ENCODE data around the gene PRH1. TPM values are rescaled to one million over a fixed set of nuclear protein-coding genes. Genes with fewer than 3 reads are reported as not detected.

The PRH1 gene
- total RNA-seq (10 to 100 TPM; 10.4 to 77.6 (median 24.1) TPM), polyA plus RNA-seq (1 to 10 TPM; 1.5 to 2.6 (median 2.1) TPM)
- long read RNA-seq, donor 1 = 0 reads
- long read RNA-seq, donor 2, partial matches to known transcripts = 7 of 8 reads
- long read RNA-seq, donor 2, other reads (novel, unspliced or antisense) = 0 of 8 reads
- long read RNA-seq, donor 3 = 0 reads
- long read RNA-seq, donor 4 = 0 reads
- long read RNA-seq, donor 5 = 0 reads
- long read RNA-seq, donor 6 = 0 reads
- long read RNA-seq, donor 7, partial matches to known transcripts = 0 of 1 reads
- long read RNA-seq, donor 7, other reads (novel, unspliced or antisense) = 0 of 1 reads
- long read RNA-seq, donor 8 = 0 reads
- long read RNA-seq, donor 9 = 0 reads
- long read RNA-seq, donor 10 = 0 reads

- DNase-seq = no peak
- H3K4me3 ChIP-seq = no peak within 1 kb of the TSS
These were observed at the start of gene PRH1 for GRCh38 chr12:10884086-10884725. Gene PRH1, minus strand, starts transcription at chr12:10884255. Its CDS starts 38 bp downstream, at chr12:10884217.

GRCh38 chr12:10928746-10929286, 44.8 kb upstream of the PRH1 start, which contains the start of gene PRH2:
Gene PRH2, plus strand, starts transcription at chr12:10929236. Its CDS starts 38 bp downstream, at chr12:10929274.
- intact Hi-C loops (cut with DNase I; ENCODE audit: low total_unique reads) = no loop called here
- no peak for DNase-seq
- Histone ChIP-seq H3K27ac (no peak within 1 kb of the TSS), H3K27me3 (no peaks in the 10 kb centered on the region), H3K4me1 (no peaks in the 10 kb centered on the region), H3K9me3 (no peaks in the 10 kb centered on the region), H3K36me3 (no peaks in the 10 kb centered on the region), H3K4me3 (no peak within 1 kb of the TSS)
- WGBS, 5 donors = 92 to 98% (median 98%) methylated on average over 5 of the region's 5 CpGs
- no peak for TF ChIP-seq CTCF (IDR thresholded peaks at IDR 0.05)
- TF ChIP-seq POLR2A (IDR thresholded peaks at IDR 0.05) = no peak
- TF ChIP-seq EP300 (IDR thresholded peaks at IDR 0.05) = no peak
- TF ChIP-seq POLR2AphosphoS5 (IDR thresholded peaks at IDR 0.05) = no peak

More at GRCh38 chr12:10884086-10884725, at the start of gene PRH1:
- no peaks in the 10 kb centered on the region for H3K27me3 ChIP-seq
- no peaks in the 10 kb centered on the region for H3K9me3 ChIP-seq
- TF ChIP-seq POLR2A (IDR thresholded peaks at IDR 0.05) = no peak
- TF ChIP-seq POLR2AphosphoS5 (IDR thresholded peaks at IDR 0.05) = no peak
- no peak within 1 kb of the TSS for H3K27ac ChIP-seq
- intact Hi-C loops (cut with DNase I; ENCODE audit: low total_unique reads) = no loop called here
- peaks cover 0 to 10% (median 2%) of the 10 kb centered on the region in 4 donors for H3K36me3 ChIP-seq
- WGBS, 5 donors = 93 to 97% (median 95%) methylated on average over 6 of the region's 6 CpGs
- H3K4me1 ChIP-seq = no peaks in the 10 kb centered on the region

- H3K36me3 ChIP-seq = no peaks in the 10 kb centered on the region
- no peaks in the 10 kb centered on the region for H3K4me1 ChIP-seq
- H3K27me3 ChIP-seq = no peaks in the 10 kb centered on the region
- H3K27ac ChIP-seq = no peak overlapping the region
- H3K4me3 ChIP-seq = no peak overlapping the region
- 78 to 90% (median 86%) methylated on average over 5 of the region's 5 CpGs for WGBS, 5 donors
- no peak for DNase-seq
- no peaks in the 10 kb centered on the region for H3K9me3 ChIP-seq
- TF ChIP-seq EP300 (IDR thresholded peaks at IDR 0.05) (no peak), POLR2AphosphoS5 (IDR thresholded peaks at IDR 0.05) (no peak), POLR2A (IDR thresholded peaks at IDR 0.05) (no peak), CTCF (IDR thresholded peaks at IDR 0.05) (no peak)
- intact Hi-C loops (cut with DNase I; ENCODE audit: low total_unique reads) = no loop called here
These were observed 42.2 kb upstream of the PRH1 start for GRCh38 chr12:10926269-10926668.

- Histone ChIP-seq H3K27me3 (no peaks in the 10 kb centered on the region), H3K9me3 (no peaks in the 10 kb centered on the region), H3K4me1 (no peaks in the 10 kb centered on the region), H3K27ac (no peak overlapping the region), H3K4me3 (no peak overlapping the region), H3K36me3 (no peaks in the 10 kb centered on the region)
- no peak for DNase-seq
- intact Hi-C loops (cut with DNase I; ENCODE audit: low total_unique reads) = no loop called here
- TF ChIP-seq POLR2A (IDR thresholded peaks at IDR 0.05) (no peak), POLR2AphosphoS5 (IDR thresholded peaks at IDR 0.05) (no peak), EP300 (IDR thresholded peaks at IDR 0.05) (no peak), CTCF (IDR thresholded peaks at IDR 0.05) (no peak)
- 94 to 98% (median 95%) methylated on average over 1 of the region's 1 CpG for WGBS, 5 donors
These were observed 35.8 kb upstream of the PRH1 start for GRCh38 chr12:10919809-10920208.

Measured in stomach (tissue), 19 donors.